MCF 10A (cell line): ENCODE data around the gene PRSS22. TPM values are rescaled to one million over a fixed set of nuclear protein-coding genes. Genes with fewer than 3 reads are reported as not detected.

Experiments
- BruUV-seq: library from RNA; stranded (reverse); fragments of 400-500 nt; replicated peaks from 2 replicates; lab custom pipeline; 2021; lab: Mats Ljungman, UMichigan
- CTCF ChIA-PET: fragments of 300-600 bp; sonication (Branson Sonifier 250); formaldehyde crosslinking; extraction: SDS; loops from one replicate; lab custom pipeline; 2021; ENCODE audit warnings: antibody characterized with exemption, inconsistent platforms; lab: Yijun Ruan, JAX
- POLR2A ChIA-PET: fragments of 300-600, 350-650 bp; sonication (Branson Sonifier 250); formaldehyde crosslinking; extraction: SDS; loops from one replicate; lab custom pipeline; 2020; ENCODE audit warnings: antibody characterized with exemption, inconsistent platforms; lab: Yijun Ruan, JAX
- DNase-seq: peaks from one replicate; pipeline ENCODE4 v3.0.0-alpha.2; 2018; ENCODE audit not compliant: unreplicated experiment
- H3K27ac Mint-ChIP-seq: one replicate; pipeline ENCODE4 v1.8.0; 2022; ENCODE audit warnings: mild to moderate bottlenecking, low read depth, mixed read lengths; ENCODE audit not compliant: unreplicated experiment
- H3K27me3 Mint-ChIP-seq: one replicate; pipeline ENCODE4 v1.8.0; 2022; ENCODE audit warnings: mixed read lengths; ENCODE audit not compliant: insufficient read depth, unreplicated experiment
- H3K36me3 Mint-ChIP-seq: one replicate; pipeline ENCODE4 v1.8.0; 2022; ENCODE audit warnings: mild to moderate bottlenecking, moderate library complexity, mixed read lengths; ENCODE audit not compliant: insufficient read depth, unreplicated experiment
- H3K4me1 Mint-ChIP-seq: one replicate; pipeline ENCODE4 v1.8.0; 2022; ENCODE audit warnings: mixed read lengths; ENCODE audit not compliant: insufficient read depth, unreplicated experiment
- H3K4me3 Mint-ChIP-seq: one replicate; pipeline ENCODE4 v1.8.0; 2022; ENCODE audit warnings: mild to moderate bottlenecking, moderate library complexity, mixed read lengths; ENCODE audit not compliant: unreplicated experiment
- H3K9me3 Mint-ChIP-seq: one replicate; pipeline ENCODE4 v1.8.0; 2022; ENCODE audit warnings: mixed read lengths; ENCODE audit not compliant: unreplicated experiment
- intact Hi-C: fragments of 100-400 bp; cut with micrococcal nuclease; formaldehyde crosslinking; loops from 2 replicates; pipeline ENCODE4 v1.14.1; 2022
- total RNA-seq: library from RNA; stranded (reverse); gene quantifications from 2 replicates; pipeline ENCODE4 v1.2.3, GENCODE V29; 2022
- TF ChIP-seq, protein P1 (sequence below): fragments of 200-600 bp; IDR thresholded peaks from one replicate; pipeline ENCODE4 v1.8.0; 2022; ENCODE audit warnings: antibody characterized with exemption, mild to moderate bottlenecking; ENCODE audit not compliant: unreplicated experiment

PRSS22 gene
- total RNA-seq, 1 experiment from 2014 or later, result not detected

DNA sequence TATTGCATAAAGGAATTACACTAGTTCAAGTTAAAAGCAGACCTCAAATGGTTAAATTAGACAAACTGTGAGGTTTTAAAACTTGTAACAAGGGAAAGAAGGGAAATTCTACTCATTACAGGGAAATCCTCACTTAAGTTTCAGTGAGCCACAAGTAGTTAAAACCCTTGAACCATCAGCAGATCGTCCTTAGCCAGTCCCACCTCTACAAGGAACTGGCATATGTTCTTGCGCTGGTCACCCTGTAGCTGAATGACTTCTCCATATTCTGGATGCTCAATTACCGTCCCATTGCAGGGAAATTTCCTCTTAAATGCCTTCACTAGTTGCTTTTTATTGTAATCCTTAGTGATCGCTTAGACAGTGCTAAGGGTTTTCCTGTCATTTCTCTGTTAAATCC is 35.5 kb downstream of the PRSS22 start:
- Mint-ChIP-seq H3K27me3 (no peaks in the 10 kb centered on the region), H3K4me3 (no peak overlapping the region), H3K27ac (no peak overlapping the region), H3K36me3 (no peaks in the 10 kb centered on the region), H3K9me3 (no peaks in the 10 kb centered on the region), H3K4me1 (no peaks in the 10 kb centered on the region)
- no TSS peak for BruUV-seq
- ChIA-PET POLR2A (interaction anchor here (0.6 to 1.0 kb wide), 3 partner anchors 10 to 219 kb away, joined by 3 read pairs; no protein-coding TSS in a partner anchor), CTCF (interaction anchor here (1.0 kb wide), 1 partner anchor 38 kb away, joined by 4 read pairs; no protein-coding TSS in a partner anchor)
- intact Hi-C loops, result no loop called here
- no peak for DNase-seq
- TF ChIP-seq, protein P1, sequence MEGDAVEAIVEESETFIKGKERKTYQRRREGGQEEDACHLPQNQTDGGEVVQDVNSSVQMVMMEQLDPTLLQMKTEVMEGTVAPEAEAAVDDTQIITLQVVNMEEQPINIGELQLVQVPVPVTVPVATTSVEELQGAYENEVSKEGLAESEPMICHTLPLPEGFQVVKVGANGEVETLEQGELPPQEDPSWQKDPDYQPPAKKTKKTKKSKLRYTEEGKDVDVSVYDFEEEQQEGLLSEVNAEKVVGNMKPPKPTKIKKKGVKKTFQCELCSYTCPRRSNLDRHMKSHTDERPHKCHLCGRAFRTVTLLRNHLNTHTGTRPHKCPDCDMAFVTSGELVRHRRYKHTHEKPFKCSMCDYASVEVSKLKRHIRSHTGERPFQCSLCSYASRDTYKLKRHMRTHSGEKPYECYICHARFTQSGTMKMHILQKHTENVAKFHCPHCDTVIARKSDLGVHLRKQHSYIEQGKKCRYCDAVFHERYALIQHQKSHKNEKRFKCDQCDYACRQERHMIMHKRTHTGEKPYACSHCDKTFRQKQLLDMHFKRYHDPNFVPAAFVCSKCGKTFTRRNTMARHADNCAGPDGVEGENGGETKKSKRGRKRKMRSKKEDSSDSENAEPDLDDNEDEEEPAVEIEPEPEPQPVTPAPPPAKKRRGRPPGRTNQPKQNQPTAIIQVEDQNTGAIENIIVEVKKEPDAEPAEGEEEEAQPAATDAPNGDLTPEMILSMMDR, result no peak

GRCh38 chr16:2822158-2822495 is 35.8 kb downstream of the PRSS22 start:
- H3K9me3 Mint-ChIP-seq, result no peaks in the 10 kb centered on the region
- H3K4me3 Mint-ChIP-seq, result no peak overlapping the region
- intact Hi-C loops, result no loop called here
- no peaks in the 10 kb centered on the region for H3K4me1 Mint-ChIP-seq
- no TSS peak for BruUV-seq
- H3K27ac Mint-ChIP-seq, result no peak overlapping the region
- POLR2A ChIA-PET, result interaction anchor here (0.9 kb wide), 1 partner anchor 30 kb away, joined by 3 read pairs; no protein-coding TSS in a partner anchor
- no peaks in the 10 kb centered on the region for H3K27me3 Mint-ChIP-seq
- no peak for DNase-seq
- TF ChIP-seq, protein P1, result no peak
- CTCF ChIA-PET, result interaction anchor here (1.0 kb wide), 1 partner anchor 38 kb away, joined by 4 read pairs; no protein-coding TSS in a partner anchor
- no peaks in the 10 kb centered on the region for H3K36me3 Mint-ChIP-seq

DNA sequence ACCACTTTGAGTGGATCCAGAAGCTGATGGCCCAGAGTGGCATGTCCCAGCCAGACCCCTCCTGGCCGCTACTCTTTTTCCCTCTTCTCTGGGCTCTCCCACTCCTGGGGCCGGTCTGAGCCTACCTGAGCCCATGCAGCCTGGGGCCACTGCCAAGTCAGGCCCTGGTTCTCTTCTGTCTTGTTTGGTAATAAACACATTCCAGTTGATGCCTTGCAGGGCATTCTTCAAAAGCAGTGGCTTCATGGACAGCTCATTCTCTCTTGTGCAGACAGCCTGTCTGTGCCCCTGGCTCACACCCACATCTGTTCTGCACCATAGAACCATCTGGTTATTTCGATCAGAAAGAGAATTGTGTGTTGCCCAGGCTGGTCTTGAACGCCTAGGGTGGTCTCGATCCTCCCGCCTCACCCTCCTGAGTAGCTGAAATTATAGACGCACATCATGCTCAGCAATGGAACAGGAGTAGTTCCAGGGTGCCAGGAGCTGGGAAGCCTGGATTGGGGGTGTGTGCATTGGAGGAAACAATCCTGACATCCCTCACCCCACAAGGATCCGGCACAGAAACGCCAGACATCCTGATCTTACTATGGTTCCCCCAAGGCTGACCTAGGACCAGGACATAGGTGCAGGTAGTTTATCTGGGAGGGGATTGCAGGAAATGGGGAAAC is 36.3 kb downstream of the PRSS22 start:
- BruUV-seq, result no TSS peak
- CTCF ChIA-PET, result interaction anchor here (1.0 kb wide), 1 partner anchor 39 kb away, joined by 4 read pairs; no protein-coding TSS in a partner anchor
- no peak for DNase-seq
- Mint-ChIP-seq H3K4me3 (no peak overlapping the region), H3K27ac (no peak overlapping the region), H3K9me3 (no peaks in the 10 kb centered on the region), H3K27me3 (no peaks in the 10 kb centered on the region), H3K36me3 (no peaks in the 10 kb centered on the region), H3K4me1 (no peaks in the 10 kb centered on the region)
- POLR2A ChIA-PET, result interaction anchor here (0.7 kb wide), 1 partner anchor 9 kb away, joined by 4 read pairs; no protein-coding TSS in a partner anchor
- TF ChIP-seq, protein P1, result no peak
- intact Hi-C loops, result no loop called here

GRCh38 chr16:2820836-2821486 is 37.0 kb downstream of the PRSS22 start:
- Mint-ChIP-seq H3K36me3 (no peaks in the 10 kb centered on the region), H3K4me1 (no peaks in the 10 kb centered on the region), H3K27ac (no peak overlapping the region), H3K27me3 (no peaks in the 10 kb centered on the region), H3K4me3 (no peak overlapping the region), H3K9me3 (no peaks in the 10 kb centered on the region)
- intact Hi-C loops, result no loop called here
- ChIA-PET CTCF (no interaction called here), POLR2A (interaction anchor here (0.7 kb wide), 1 partner anchor 9 kb away, joined by 4 read pairs; no protein-coding TSS in a partner anchor)
- no peak for DNase-seq
- TF ChIP-seq, protein P1, result no peak
- no TSS peak for BruUV-seq
